ENCODE data around the gene SFMBT2. TPM values are rescaled to one million over a fixed set of nuclear protein-coding genes. Genes with fewer than 3 reads are reported as not detected.

The SFMBT2 gene
- polyA plus RNA-seq, 1 experiment, result 0.06 TPM

DNA sequence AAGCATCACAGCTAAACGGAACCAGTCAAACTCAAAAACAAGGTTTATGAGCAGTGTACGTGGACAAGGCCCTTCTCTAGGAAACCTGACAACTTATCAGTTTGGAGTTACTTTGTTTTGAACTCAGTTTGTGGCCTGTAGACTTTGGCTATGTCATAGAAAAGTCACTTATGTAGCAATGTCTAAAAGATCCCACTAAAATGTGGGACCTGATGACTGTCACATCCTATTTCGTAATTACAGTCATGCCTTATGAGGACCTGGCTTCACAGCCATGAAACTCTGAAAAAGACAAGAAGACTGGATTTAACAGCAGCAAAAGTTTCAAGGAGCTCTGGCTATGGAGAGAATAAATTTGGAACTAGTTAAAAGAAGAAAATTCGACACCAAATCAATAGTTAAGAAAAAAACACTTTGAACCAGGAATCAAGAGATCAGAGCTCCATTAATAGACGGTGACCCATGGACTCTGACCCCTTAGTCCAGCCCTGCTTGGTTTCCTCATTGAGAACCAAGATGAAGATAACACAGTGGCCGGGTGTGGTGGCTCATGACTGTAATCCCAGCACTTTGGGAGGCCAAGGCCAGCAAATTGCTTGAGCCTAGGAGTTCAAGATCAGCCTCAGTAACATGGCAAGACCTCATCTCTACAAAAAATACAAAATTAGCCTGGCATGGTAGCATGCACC, 204.3 kb downstream of the SFMBT2 start:
- no peak overlapping the region for H3K4me3 ChIP-seq (ENCODE audit: low read depth, low read length)
- no peak for DNase-seq (ENCODE audit: low read depth)
- TF ChIP-seq CTCF (IDR thresholded peaks at IDR 0.05; ENCODE audit: insufficient read depth, low read depth, low read length), result no peak
- no peaks in the 10 kb centered on the region for H3K27me3 ChIP-seq (ENCODE audit: control insufficient read depth, insufficient read depth, low read length)
- ChIA-PET POLR2A (no interaction called here), CTCF (no interaction called here)
- no peaks in the 10 kb centered on the region for H3K36me3 ChIP-seq (ENCODE audit: control insufficient read depth, insufficient read depth, low read length)

DNA sequence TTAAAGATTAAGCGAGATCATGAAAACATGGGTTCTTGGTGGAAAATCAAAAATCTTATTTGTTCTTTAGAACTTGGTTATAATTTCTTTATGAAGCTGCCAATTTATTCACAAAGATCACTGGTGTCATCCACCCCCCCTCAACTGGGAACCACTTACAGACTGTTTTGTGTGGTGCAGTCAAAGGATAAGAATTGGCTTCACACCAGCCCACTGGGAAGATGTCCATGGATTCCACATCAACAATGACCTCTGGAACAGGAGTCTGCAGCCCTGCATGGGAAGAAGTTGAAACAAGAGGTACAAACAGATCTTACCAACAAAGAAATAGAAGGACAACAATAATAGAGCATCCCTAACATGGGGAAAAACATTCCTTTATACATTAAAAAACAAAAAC, 205.2 kb downstream of the SFMBT2 start:
- ChIA-PET CTCF (no interaction called here), POLR2A (no interaction called here)
- H3K36me3 ChIP-seq (ENCODE audit: control insufficient read depth, insufficient read depth, low read length), result no peaks in the 10 kb centered on the region
- no peaks in the 10 kb centered on the region for H3K27me3 ChIP-seq (ENCODE audit: control insufficient read depth, insufficient read depth, low read length)
- no peak for DNase-seq (ENCODE audit: low read depth)
- no peak for TF ChIP-seq CTCF (IDR thresholded peaks at IDR 0.05; ENCODE audit: insufficient read depth, low read depth, low read length)
- no peak overlapping the region for H3K4me3 ChIP-seq (ENCODE audit: low read depth, low read length)

GRCh38 chr10:7202793-7203355, 208.0 kb downstream of the SFMBT2 start:
- DNase-seq (ENCODE audit: low read depth), result no peak

GRCh38 chr10:7199152-7199760, 211.6 kb downstream of the SFMBT2 start:
- peak; percentile 4 for DNase-seq (ENCODE audit: low read depth)
- ChIA-PET POLR2A (no interaction called here), CTCF (no interaction called here)
- Histone ChIP-seq H3K36me3 (ENCODE audit: control insufficient read depth, insufficient read depth, low read length) (no peaks in the 10 kb centered on the region), H3K27me3 (ENCODE audit: control insufficient read depth, insufficient read depth, low read length) (no peaks in the 10 kb centered on the region), H3K4me3 (ENCODE audit: low read depth, low read length) (no peak overlapping the region)
- no peak for TF ChIP-seq CTCF (IDR thresholded peaks at IDR 0.05; ENCODE audit: insufficient read depth, low read depth, low read length)

More at GRCh38 chr10:7202793-7203355, 208.0 kb downstream of the SFMBT2 start:
- Histone ChIP-seq H3K36me3 (ENCODE audit: control insufficient read depth, insufficient read depth, low read length) (no peaks in the 10 kb centered on the region), H3K4me3 (ENCODE audit: low read depth, low read length) (no peak overlapping the region), H3K27me3 (ENCODE audit: control insufficient read depth, insufficient read depth, low read length) (no peaks in the 10 kb centered on the region)
- POLR2A ChIA-PET, result no interaction called here
- CTCF ChIA-PET, result interaction anchor here (0.7 kb wide), 1 partner anchor 283 kb away, joined by 3 read pairs; no protein-coding TSS in a partner anchor
- no peak for TF ChIP-seq CTCF (IDR thresholded peaks at IDR 0.05; ENCODE audit: insufficient read depth, low read depth, low read length)

DNA sequence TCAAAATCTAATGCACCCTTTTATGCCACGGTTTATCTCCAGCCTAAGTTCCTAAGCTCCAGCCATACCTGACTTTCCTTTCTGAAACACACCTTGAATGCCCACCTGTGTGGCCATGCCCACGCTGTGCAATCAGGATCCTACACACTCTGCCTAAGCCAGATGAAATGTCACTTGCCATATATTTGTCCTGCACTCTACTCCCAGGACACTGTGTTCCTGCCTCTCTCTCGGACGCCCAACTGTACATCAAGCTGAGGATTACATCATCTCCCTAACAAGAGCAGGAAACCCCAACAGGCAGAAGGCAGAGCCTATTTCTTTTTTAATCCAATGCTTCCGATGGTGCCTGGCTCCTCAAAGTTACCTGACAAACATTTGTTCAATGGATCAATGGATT, 214.6 kb downstream of the SFMBT2 start:
- Histone ChIP-seq H3K36me3 (ENCODE audit: control insufficient read depth, insufficient read depth, low read length) (no peaks in the 10 kb centered on the region), H3K4me3 (ENCODE audit: low read depth, low read length) (no peak overlapping the region), H3K27me3 (ENCODE audit: control insufficient read depth, insufficient read depth, low read length) (no peaks in the 10 kb centered on the region)
- ChIA-PET POLR2A (no interaction called here), CTCF (no interaction called here)
- no peak for DNase-seq (ENCODE audit: low read depth)
- TF ChIP-seq CTCF (IDR thresholded peaks at IDR 0.05; ENCODE audit: insufficient read depth, low read depth, low read length), result no peak
